ENCODE results near the gene TIPIN.

DNA sequence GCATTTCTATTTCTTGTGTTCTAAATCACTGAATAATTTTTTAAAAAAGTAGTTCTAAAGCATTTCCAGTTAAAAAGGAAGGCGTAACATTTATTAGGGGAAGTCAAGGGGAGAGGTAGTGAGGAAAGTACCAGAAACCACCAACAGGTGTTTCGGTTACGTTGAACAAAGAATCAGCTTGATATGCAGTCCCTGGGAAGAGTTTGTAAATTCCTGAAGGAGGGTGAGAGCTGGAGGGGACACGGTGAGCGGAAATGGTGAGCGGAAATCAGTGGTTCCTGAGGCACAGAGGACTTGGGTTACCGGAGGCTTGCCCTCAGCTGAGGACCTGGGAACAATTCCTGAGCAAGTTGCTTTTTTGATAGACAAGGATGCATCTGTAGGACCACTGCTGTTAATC is 48.0 kb upstream of the TIPIN start:
- TF ChIP-seq, protein P1, sequence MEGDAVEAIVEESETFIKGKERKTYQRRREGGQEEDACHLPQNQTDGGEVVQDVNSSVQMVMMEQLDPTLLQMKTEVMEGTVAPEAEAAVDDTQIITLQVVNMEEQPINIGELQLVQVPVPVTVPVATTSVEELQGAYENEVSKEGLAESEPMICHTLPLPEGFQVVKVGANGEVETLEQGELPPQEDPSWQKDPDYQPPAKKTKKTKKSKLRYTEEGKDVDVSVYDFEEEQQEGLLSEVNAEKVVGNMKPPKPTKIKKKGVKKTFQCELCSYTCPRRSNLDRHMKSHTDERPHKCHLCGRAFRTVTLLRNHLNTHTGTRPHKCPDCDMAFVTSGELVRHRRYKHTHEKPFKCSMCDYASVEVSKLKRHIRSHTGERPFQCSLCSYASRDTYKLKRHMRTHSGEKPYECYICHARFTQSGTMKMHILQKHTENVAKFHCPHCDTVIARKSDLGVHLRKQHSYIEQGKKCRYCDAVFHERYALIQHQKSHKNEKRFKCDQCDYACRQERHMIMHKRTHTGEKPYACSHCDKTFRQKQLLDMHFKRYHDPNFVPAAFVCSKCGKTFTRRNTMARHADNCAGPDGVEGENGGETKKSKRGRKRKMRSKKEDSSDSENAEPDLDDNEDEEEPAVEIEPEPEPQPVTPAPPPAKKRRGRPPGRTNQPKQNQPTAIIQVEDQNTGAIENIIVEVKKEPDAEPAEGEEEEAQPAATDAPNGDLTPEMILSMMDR (conservative IDR thresholded peaks at IDR 0.05) = no peak
- no peak for TF ChIP-seq EZH2 (IDR thresholded peaks at IDR 0.05; ENCODE audit: low read depth)
